ENCODE results near the gene TAOK3.
"Not testable (repeated sequence)": the region's sequence is repeated elsewhere in the genome, so short reads cannot be mapped to it uniquely, and the experiment has no call there.

The TAOK3 gene

DNA sequence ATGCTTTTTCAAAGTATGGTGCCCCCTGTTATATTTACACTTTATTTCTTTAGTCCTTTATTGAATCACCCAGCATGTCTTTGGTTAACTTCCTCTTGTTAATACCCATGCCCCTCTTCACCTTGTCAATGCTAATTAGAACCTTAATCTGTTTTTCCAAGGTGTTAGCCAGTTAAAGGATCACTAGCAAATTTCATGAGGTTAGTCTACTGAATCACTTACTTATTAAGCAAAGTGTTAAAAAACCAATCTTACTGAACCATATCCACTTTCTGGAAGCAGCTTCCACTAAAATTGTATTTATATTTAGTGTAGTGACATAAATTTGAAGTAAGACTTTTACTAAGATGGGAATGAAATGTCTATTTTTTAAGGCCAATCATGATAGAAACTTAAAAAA, 27.9 kb downstream of the TAOK3 start:
- no peak for DNase-seq (ENCODE audit: low read depth in 4 of 4, low spot score in 1 of 4)

DNA sequence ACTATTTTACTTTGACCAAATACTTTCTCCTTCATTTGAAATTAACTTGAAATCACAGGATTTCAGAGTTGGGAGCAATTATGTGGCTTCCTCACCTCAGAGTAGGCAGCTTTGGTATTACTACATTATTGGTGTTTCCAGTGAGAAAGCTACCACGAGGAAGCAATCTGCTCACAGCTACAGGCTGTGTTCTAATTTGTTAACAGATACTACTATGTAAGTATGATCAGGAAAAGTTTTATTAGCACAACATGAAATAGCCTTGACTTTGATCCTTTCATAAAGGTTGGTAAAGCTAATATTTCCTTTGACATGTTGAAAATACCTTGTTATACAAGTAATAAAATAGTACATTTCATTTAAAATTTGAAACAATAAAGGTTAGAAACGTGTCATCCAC, 30.6 kb downstream of the TAOK3 start:
- DNase-seq (ENCODE audit: low read depth in 4 of 4, low spot score in 1 of 4): no peak

DNA sequence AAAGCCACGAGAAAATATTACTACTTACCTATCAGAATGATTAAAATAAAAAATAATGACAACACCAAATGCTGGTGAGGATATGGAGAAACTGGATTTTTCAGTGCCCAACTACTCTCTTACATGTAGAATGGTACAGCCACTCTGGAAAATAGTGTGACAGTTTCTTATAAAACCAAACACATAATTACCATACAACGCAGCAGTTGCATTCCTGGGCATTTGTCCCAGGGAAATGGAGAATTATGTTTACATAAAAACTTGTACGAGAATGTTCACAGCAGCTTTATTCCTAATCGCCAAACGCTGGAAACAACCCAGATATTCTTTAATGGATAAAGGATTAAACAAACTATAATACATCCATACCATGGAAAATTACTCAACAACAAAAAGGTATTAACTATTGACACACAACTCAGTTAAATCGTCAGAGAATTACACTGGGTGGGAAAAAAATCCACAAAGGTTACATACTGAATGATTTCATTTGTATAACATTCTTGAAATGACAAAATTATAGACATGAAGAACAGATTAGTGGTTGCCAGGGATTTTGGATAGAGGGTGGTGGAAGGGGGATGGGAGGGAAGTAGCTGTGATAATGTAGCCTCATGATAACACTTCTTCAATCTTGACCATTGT, 35.4 kb downstream of the TAOK3 start:
- no peak for DNase-seq (ENCODE audit: low read depth in 4 of 4, low spot score in 1 of 4)

DNA sequence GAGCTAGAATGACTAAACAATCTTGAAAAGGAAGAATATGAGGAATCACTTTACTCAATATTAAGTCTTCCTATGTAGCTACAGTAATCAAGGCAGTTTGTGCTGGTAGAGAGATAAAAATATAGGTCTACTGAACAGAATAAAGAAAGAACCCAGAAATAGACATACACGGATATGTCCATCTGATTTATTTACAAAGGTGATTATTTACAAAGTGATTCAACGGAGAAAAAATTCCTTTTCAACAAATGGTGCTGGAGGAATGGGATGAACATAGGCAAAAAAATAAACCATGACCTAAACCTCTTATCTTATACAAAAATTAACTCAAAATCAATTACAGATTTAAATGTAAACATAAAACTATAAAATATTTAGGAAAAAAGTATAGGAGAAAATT, 36.6 kb downstream of the TAOK3 start:
- DNase-seq (ENCODE audit: low read depth in 4 of 4, low spot score in 1 of 4): no peak

DNA sequence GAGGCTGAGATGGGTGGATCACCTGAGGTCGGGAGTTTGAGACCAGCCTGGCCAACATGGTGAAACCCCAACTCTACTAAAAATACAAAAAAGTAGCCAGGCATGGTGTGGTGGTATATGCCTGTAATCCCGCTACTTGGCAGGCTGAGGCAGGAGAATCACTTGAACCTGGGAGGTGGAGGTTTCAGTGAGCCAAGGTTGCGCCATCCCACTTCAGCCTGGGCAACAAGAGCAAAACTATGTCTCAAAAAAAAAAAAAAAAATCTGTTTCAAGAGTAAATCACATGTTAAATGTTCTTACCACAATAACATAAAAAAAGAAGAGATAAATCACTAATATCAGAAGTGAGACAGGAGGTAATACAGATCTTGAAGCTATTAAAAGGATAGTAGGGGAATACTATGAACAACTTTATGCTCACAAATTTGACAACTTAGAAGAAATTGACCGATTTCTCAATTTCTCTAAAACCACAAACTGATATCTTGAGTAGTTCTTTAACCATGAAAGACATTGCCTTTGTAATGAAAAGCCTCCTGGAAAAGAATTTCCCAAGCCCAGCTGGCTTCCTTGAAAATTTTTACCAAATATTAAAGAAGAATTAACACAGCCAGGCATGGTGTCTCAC, 37.7 kb downstream of the TAOK3 start:
- DNase-seq (ENCODE audit: low read depth in 4 of 4, low spot score in 1 of 4): no peak

DNA sequence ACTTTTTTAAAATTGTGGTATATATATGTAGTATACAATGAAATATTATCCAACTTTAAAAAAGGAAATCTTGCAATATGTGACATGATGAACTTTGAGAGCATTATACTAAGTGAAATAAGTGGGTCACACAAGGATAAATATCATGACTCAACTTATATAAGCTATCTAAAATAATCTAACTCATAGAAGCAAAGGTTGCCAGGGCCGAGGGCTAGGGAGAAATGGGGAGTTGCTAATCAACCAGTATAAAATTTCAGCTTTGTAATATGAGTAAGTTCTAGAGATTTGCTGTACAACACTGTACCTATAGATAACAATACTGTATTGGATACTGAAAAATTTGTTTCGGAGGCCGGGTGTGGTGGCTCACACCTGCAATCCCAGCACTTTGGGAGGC, 38.5 kb downstream of the TAOK3 start:
- DNase-seq (ENCODE audit: low read depth in 4 of 4, low spot score in 1 of 4): no peak

DNA sequence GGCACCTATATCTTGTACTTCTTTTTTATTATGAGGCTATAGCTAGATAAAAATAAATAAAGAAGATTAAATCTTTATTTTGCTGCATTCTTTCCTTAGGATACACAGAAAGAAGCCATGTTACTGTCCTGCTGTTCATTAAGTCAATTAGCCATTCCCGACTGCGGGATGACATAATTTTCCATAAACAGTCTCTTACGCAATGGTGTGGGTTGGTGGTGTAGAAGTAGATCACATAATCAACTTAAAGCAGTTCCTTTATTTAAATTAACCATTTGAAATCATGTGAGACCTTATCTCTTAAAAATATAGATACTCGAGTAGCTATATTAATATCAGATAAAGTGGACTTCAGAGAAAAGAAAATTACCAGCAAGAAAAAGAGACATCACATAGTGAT, 40.2 kb downstream of the TAOK3 start:
- DNase-seq (ENCODE audit: low read depth in 4 of 4, low spot score in 1 of 4): no peak

DNA sequence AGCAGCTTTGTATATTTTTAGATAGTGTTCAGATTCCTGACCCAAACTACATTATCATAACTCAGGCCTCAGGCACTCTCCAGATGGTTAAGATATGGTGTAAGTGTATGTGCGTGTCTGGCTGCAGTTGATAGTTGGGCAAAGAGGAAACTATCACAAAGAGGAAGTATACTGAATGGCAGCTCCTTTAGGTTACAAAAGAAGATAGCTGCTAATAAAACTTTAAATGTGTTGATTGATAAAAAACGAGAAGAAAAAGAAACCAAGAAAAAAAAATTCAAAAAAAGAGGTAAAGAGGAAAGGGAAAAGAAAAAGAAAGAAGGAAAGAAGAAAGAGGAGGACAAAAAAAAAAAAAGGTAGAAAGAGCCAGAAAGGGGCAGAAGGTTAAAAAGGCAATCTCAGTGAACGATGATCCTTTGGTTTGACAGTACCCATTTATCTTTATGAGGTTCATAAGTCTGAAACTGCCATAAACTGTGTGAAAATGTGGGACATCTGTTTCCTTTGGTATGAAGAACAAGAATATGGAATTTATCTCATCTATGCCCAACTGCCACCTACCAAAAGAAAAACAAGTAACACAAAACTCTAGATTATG, 42.2 kb downstream of the TAOK3 start:
- no peak for DNase-seq (ENCODE audit: low read depth in 4 of 4, low spot score in 1 of 4)

DNA sequence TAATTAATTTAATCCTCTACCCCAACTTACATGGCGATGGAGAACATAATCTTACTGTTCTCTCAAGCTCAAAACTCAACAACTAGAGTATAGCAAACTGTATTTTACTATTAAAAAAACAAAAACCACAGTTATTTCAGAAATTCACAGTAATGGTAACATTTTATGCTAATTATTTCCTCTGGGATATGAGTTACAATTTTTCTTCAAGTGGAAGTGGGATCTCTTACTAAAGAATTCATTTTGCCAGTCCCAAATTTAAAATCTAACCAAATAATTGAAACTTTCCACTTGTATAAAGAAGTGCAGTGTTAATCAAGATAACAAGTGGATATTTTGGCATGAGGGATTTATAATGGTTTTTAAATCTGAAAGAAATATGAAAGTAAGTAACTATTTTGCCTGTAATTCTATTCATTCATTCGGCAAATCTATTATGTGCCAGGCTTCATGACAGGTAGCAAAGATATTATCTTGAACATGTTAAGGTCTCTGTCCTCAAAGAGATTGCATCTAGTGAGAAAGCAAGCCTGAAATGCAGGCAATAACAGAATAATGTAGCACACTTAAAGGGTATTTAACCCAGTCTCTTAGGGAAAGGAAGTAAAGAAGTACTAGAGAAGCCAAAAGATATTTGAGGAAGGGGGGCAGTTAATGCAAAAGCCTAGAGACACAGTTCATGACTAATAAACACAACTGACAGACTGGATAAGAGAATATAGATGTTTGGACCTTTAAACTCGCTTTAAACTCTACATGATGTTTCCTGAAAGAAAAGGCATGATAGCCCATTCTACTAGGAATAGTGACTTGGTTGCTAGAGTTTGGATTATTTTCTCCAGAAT, 44.0 kb downstream of the TAOK3 start:
- no peak for DNase-seq (ENCODE audit: low read depth in 4 of 4, low spot score in 1 of 4)

DNA sequence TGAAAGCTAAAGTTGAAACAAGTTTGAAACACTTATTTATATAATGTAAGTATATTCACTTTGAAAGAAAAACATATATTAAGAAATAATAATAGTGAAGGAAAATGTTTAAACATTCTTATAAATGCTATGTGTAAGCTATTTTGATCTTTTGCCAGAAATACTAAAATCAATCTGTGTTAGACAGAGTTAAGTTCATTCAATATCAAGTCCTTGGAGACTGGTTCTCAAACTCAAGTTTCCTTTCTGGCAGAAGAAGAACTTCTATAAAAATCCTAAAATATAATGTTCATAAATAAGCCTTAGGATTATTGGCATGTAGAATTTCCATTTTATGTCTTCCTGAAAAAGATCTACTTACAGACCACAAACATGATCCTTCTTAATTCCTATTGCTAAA, 45.3 kb downstream of the TAOK3 start:
- DNase-seq (ENCODE audit: low read depth in 4 of 4, low spot score in 1 of 4): no peak

DNA sequence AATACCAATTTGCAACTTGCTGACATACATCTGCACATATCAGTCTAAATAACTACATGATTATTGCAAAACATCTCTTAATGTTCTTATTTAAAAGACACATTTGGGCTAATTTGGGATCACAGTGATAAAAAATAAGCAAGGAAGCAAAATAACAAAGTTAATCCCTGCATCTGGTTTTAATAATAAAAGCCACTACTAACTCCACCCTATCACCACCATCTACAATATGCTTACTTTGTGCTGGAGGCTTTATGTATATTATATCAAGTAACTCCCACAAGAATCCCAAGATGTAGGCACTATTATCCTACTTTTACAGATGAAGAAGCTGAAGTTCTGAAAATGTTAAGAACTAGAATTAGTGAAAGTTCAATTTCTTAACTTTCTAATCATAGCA, 45.7 kb downstream of the TAOK3 start:
- no peak for DNase-seq (ENCODE audit: low read depth in 4 of 4, low spot score in 1 of 4)

DNA sequence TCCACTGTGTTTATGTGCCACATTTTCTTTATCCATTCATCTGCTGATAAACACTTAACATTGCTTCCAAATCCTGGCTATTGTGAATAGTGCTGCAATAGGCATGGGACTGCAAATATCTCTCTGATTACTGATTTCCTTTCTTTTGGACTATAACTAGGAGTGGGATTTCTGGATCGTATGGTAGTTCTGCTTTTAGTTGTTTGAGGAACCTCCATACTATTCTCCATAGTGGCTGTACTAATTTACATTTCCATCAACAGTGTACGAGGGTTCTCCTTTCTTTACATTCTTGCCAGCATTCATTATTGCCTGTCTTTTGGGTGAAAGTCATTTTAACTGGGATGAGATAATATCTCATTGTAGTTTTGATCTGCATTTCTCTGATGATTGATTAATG, 47.6 kb downstream of the TAOK3 start:
- DNase-seq (ENCODE audit: low read depth in 4 of 4, low spot score in 1 of 4): no peak

DNA sequence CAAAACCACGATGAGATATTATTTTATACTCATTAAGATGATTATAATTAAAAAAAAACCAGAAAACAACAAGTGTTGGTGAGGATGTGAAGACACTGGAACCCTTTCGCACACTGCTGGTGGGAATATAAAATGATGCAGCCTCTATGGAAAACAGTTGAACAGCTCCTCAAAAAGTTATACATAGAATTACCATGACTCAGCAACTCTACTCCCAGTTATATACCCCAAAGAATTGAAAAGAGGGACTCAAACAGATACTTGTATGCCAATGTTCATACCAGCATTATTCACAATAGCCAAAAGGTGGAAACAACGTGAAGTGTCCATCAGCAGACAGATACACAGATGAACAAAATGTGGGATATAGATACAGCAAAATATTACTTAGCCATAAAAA, 53.1 kb downstream of the TAOK3 start:
- no peak for DNase-seq (ENCODE audit: low read depth in 4 of 4, low spot score in 1 of 4)

DNA sequence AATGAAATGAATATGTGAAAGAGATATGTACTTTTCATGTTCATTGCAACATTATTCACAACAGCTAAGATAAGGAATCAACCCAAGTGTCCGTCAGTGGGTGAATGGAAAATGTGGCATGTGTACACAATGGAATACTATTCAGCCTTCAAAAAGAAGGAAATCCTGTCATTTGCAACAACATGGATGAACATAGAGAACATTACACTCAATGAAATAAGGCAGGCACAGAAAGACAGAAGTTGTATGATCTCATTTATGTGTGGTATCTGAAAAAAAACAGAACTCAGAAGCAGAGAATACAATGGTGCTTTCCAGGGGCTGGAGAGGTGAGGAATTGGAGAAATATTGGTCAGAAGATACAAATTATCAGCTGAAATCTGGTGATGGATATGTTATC, 54.0 kb downstream of the TAOK3 start:
- no peak for DNase-seq (ENCODE audit: low read depth in 4 of 4, low spot score in 1 of 4)

DNA sequence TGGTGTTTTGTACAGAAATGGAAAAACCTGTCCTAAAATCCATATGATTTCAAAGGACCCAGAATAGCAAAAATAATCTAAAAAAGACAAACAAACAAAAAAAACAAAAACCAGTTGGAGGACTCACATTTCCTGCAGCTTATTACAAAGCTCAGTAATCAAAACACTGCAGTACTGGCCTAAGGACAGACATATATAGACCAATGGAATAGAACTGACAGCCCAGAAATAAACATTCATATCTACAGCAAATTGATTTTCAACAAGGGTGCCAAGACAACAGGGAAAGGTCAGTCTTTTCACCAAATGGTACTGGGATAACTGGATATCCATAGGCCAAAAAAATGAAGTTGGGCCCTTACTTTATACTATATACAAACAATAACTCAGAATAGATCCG, 55.0 kb downstream of the TAOK3 start:
- no peak for DNase-seq (ENCODE audit: low read depth in 4 of 4, low spot score in 1 of 4)

DNA sequence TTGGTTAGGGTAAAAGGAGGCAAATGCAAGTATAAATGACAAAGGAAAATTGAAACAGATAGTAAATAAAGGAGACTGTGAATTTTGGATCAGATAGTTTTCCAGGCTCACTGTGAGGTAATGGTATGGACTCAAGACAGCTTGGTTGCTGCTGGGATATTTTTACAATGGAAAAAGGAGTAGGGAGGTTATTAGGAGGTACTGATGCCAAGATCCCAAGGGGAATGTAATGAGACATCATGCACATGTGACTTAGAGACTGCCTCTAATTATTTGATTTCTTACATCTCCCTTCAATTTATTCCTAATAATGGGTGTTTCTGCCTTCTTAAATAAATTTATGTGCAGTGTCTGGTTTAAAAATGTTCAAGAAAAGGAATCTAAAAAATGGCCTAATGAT, 56.9 kb downstream of the TAOK3 start:
- no peak for DNase-seq (ENCODE audit: low read depth in 4 of 4, low spot score in 1 of 4)

DNA sequence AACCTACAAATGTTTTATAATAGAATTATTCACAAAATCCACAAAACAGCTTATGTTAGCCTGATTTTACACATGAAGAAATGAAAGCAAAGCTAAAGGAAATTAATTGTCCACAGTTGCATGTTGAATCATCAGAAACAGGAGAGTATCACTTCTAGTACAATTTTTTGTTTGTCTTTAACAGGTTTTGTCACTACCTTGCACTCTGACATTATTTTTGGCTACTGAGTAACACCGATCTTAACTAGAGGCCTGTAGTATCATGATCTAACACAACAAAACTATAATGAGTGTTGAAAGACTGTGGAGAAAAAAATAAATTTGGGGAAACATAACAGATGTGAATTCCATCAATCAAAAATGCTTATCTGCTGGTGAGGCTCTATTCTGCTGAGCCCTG, 60.1 kb downstream of the TAOK3 start:
- no peak for DNase-seq (ENCODE audit: low read depth in 4 of 4, low spot score in 1 of 4)

DNA sequence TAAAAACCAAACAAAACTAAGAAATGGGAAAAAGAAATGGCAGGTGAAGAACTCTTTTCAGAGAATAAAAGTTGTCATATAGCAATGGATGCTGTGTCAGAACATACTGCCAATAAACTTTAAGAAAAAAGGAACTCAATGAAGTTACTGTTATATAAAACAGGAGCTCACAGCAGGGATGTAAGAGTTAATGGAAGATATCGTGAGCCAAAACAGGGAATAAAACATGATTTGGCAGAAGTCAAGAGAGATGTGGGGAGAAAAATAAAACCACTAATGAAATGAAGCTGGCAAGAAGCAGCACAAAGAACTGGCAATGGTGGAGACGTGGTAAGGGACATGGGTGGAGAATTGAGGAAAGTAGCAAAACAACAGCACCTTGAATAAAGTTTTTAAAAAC, 61.0 kb downstream of the TAOK3 start:
- no peak for DNase-seq (ENCODE audit: low read depth in 4 of 4, low spot score in 1 of 4)

DNA sequence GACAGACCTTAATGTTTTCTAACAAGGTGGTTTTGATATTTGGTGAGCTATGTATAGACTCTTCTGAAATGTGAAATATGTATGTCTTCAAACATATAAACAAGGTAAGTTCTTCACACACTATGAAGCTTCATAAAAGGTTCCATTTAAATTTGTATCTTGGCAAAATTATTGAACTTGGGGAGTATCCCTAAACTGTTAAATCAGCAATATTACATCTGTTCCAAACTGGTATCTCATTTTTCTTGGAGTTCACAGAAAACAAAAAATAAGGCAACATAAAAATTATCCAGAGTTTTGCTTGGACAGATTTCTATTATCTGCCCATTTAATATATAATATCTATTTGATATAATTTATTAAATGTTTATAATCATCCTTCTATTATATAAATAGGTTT, 62.4 kb downstream of the TAOK3 start:
- no peak for DNase-seq (ENCODE audit: low read depth in 4 of 4, low spot score in 1 of 4)

DNA sequence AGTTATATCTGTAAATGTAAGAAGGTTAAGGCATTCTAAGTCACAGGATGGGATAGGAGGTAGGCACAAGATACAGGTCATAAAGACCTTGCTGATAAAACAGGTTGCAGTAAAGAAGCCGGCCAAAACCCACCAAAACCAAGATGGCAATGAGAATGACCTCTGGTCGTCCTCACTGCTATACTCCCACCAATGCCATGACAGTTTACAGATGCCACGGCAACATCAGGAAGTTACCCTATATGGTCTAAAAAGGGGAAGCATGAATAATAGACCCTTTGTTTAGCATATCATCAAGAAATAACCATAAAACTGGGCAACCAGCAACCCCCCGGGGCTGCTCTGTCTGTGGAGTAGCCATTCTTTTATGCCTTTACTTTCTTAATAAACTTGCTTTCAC, 64.7 kb downstream of the TAOK3 start:
- DNase-seq (ENCODE audit: low read depth in 4 of 4, low spot score in 1 of 4): not testable (repeated sequence)

DNA sequence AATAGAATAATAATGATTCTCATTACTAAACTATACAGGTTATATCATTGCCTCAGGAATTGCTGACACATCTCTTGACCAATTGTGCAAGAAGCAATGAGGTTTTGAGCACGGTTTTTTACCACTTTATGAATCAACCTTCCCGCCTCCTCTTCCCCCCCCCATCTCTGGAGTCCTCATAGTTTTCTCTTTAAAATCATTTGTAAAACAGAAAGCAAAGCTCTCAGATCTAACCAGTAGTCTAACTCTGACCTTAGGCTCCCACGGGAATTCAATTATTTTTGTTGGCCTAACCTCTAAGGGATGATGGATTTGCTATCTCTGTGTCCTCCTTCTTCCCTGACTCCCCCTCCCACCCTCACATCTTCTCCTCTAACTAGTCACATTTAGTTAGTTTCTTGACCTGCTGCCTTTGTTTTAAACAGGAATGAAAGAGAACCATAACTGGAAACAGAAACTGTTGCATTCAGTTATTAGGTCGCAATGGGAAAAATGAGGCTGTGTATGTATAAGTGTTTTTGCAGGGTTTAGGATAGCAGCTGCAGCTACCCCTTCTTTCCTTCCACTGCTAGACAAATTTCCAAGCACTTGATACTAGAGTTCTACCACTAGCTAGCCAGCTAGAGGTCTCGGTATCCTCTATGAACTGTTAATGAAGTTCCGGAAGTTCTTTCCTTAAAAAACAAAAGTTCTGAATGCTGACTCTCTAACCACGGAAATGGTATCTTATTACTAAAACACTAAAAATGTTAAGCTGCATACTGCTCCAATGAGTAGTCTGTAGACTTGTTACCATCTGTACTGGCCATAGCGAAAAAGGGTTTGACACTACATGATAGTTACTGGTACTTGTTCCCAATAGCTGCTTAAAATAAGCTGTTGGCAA, 65.4 kb downstream of the TAOK3 start:
- peak in 2 of 4 experiments; percentile 12 to 32 for DNase-seq (ENCODE audit: low read depth in 4 of 4, low spot score in 1 of 4)
